ENCODE data around the gene ZNF526.

ZNF526 gene

GRCh38 chr19:42219812-42220750 is at the start of gene ZNF526:
Gene ZNF526 (plus strand): TSS chr19:42220312. CDS start chr19:42224404, 4,092 bp downstream.
- Histone ChIP-seq H3K4me3 (ENCODE audit: low read length in 2 of 2) (peak within 1 kb of the TSS; percentile 94 to 95), H3K9me3 (ENCODE audit: control insufficient read depth in 2 of 2, low read length in 2 of 2) (no peaks in the 10 kb centered on the region), H3K27me3 (ENCODE audit: control insufficient read depth in 1 of 2, insufficient read depth in 2 of 2, low read length in 2 of 2) (no peaks in the 10 kb centered on the region), H3K36me3 (ENCODE audit: control insufficient read depth in 2 of 2, insufficient read depth in 2 of 2, low read length in 2 of 2) (peaks cover 7 to 15% of the 10 kb centered on the region in 2 donors), H3K9ac (ENCODE audit: low read length in 2 of 2) (peak within 1 kb of the TSS; percentile 76 to 87), H3K27ac (ENCODE audit: low read length) (peak within 1 kb of the TSS; percentile 79), H3K4me1 (ENCODE audit: control insufficient read depth, insufficient read depth, low read length) (peaks cover 41% of the 10 kb centered on the region)

DNA sequence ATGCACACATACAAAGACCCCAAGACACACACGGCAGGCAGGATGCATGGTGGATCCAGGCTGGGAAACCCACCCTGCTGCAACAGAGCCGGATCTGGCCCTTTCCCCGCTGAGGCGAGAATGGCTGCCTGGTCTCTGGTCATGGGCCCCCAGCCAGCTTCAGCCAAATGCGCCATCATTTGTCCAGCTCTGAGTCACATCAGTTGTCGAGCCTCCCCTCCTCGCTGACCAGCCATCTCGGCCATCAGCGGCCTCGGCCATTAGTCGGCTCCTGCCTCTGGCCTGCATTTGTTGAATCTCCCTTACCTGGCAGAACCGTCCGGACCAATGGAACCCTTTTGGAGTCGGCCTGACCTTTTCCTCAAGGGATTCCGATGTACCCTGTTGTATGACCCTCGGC is 49.4 kb upstream of the ZNF526 start:
- peaks cover 17 to 36% of the 10 kb centered on the region in 2 donors for H3K27me3 ChIP-seq (ENCODE audit: control insufficient read depth in 1 of 2, insufficient read depth in 2 of 2, low read length in 2 of 2)
- peaks cover 3% of the 10 kb centered on the region for H3K4me1 ChIP-seq (ENCODE audit: control insufficient read depth, insufficient read depth, low read length)
- H3K36me3 ChIP-seq (ENCODE audit: control insufficient read depth in 2 of 2, insufficient read depth in 2 of 2, low read length in 2 of 2), result no peaks in the 10 kb centered on the region
- no peak overlapping the region for H3K4me3 ChIP-seq (ENCODE audit: low read length in 2 of 2)
- no peak overlapping the region for H3K27ac ChIP-seq (ENCODE audit: low read length)
- H3K9ac ChIP-seq (ENCODE audit: low read length in 2 of 2), result no peak overlapping the region
- H3K9me3 ChIP-seq (ENCODE audit: control insufficient read depth in 2 of 2, low read length in 2 of 2), result no peaks in the 10 kb centered on the region

DNA sequence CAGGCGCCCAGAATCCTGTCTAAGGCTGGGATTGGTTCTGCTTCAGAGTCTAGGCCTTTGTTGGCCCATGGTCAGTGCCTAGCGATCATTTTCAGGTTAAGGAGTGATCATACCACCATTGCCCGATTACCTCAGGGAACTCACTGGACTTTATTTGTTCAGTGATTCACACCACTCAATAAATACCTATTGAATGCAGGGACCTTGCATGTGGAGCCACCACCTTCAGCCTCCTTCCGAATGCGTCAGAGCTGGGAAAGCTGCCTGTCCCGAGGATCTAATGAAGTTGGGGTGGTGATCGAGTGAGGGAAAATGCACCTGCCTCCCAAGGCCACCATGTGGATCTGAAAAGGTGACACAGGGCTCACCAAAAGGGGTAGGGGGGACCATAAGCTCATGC is 47.9 kb upstream of the ZNF526 start:
- Histone ChIP-seq H3K36me3 (ENCODE audit: control insufficient read depth in 2 of 2, insufficient read depth in 2 of 2, low read length in 2 of 2) (no peaks in the 10 kb centered on the region), H3K4me1 (ENCODE audit: control insufficient read depth, insufficient read depth, low read length) (peaks cover 13% of the 10 kb centered on the region), H3K27me3 (ENCODE audit: control insufficient read depth in 1 of 2, insufficient read depth in 2 of 2, low read length in 2 of 2) (peaks cover 17 to 34% of the 10 kb centered on the region in 2 donors), H3K4me3 (ENCODE audit: low read length in 2 of 2) (no peak overlapping the region), H3K27ac (ENCODE audit: low read length) (no peak overlapping the region), H3K9ac (ENCODE audit: low read length in 2 of 2) (no peak overlapping the region), H3K9me3 (ENCODE audit: control insufficient read depth in 2 of 2, low read length in 2 of 2) (no peaks in the 10 kb centered on the region)

- H3K27me3 ChIP-seq (ENCODE audit: control insufficient read depth in 1 of 2, insufficient read depth in 2 of 2, low read length in 2 of 2), result peaks cover 27 to 40% of the 10 kb centered on the region in 2 donors
Measured at GRCh38 chr19:42173695-42174094, 46.4 kb upstream of the ZNF526 start.

GRCh38 chr19:42174188-42174587 is 45.9 kb upstream of the ZNF526 start:
- Histone ChIP-seq H3K9me3 (ENCODE audit: control insufficient read depth in 2 of 2, low read length in 2 of 2) (no peaks in the 10 kb centered on the region), H3K4me3 (ENCODE audit: low read length in 2 of 2) (no peak overlapping the region), H3K4me1 (ENCODE audit: control insufficient read depth, insufficient read depth, low read length) (peaks cover 16% of the 10 kb centered on the region), H3K36me3 (ENCODE audit: control insufficient read depth in 2 of 2, insufficient read depth in 2 of 2, low read length in 2 of 2) (no peaks in the 10 kb centered on the region), H3K27ac (ENCODE audit: low read length) (no peak overlapping the region), H3K9ac (ENCODE audit: low read length in 2 of 2) (no peak overlapping the region), H3K27me3 (ENCODE audit: control insufficient read depth in 1 of 2, insufficient read depth in 2 of 2, low read length in 2 of 2) (peaks cover 32 to 42% of the 10 kb centered on the region in 2 donors)

More at GRCh38 chr19:42173695-42174094, 46.4 kb upstream of the ZNF526 start:
- Histone ChIP-seq H3K4me3 (ENCODE audit: low read length in 2 of 2) (no peak overlapping the region), H3K27ac (ENCODE audit: low read length) (no peak overlapping the region), H3K4me1 (ENCODE audit: control insufficient read depth, insufficient read depth, low read length) (peaks cover 16% of the 10 kb centered on the region), H3K36me3 (ENCODE audit: control insufficient read depth in 2 of 2, insufficient read depth in 2 of 2, low read length in 2 of 2) (no peaks in the 10 kb centered on the region), H3K9me3 (ENCODE audit: control insufficient read depth in 2 of 2, low read length in 2 of 2) (no peaks in the 10 kb centered on the region), H3K9ac (ENCODE audit: low read length in 2 of 2) (no peak overlapping the region)

DNA sequence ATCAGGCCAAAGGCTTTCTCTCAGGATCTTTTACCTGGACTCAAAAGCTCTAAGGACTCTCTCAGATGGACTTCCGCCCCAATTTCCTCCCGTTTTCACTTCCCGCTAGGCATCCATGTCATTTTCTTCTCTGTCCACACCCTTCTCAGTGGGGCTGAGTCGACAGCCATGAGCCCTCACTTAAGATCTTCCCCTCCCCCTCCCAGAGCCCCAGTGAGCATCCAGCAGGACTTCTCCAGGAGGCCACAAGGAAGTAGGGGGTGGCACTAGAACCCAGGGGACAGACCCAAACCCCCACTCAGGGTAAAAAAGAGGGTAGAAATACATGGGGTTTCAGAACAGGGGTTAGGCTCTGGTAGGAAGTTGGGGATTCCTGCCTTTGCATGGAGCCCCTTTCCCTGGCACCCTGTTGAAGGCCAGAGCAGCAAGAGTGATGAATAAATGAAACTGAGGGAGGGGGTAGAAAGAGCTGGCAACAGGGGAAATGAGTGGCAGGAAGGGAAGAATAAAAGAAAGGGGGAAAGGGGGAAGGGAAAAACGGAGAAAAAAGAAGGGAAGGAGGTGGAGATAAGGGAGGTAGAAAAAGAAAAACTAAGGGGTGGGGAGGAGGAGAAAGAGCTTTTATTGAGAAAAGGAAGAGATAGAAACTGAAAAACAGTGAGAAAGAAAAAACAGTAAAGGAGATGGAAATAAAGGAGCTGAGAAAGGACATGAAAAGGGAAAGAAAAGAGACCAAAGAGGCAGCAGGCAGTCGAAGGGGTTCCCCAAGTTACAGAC is 45.0 kb upstream of the ZNF526 start:
- no peak overlapping the region for H3K4me3 ChIP-seq (ENCODE audit: low read length in 2 of 2)
- H3K36me3 ChIP-seq (ENCODE audit: control insufficient read depth in 2 of 2, insufficient read depth in 2 of 2, low read length in 2 of 2), result no peaks in the 10 kb centered on the region
- no peaks in the 10 kb centered on the region for H3K9me3 ChIP-seq (ENCODE audit: control insufficient read depth in 2 of 2, low read length in 2 of 2)
- H3K27ac ChIP-seq (ENCODE audit: low read length), result no peak overlapping the region
- H3K9ac ChIP-seq (ENCODE audit: low read length in 2 of 2), result no peak overlapping the region
- peaks cover 16% of the 10 kb centered on the region for H3K4me1 ChIP-seq (ENCODE audit: control insufficient read depth, insufficient read depth, low read length)
- peaks cover 41 to 48% of the 10 kb centered on the region in 2 donors for H3K27me3 ChIP-seq (ENCODE audit: control insufficient read depth in 1 of 2, insufficient read depth in 2 of 2, low read length in 2 of 2)

DNA sequence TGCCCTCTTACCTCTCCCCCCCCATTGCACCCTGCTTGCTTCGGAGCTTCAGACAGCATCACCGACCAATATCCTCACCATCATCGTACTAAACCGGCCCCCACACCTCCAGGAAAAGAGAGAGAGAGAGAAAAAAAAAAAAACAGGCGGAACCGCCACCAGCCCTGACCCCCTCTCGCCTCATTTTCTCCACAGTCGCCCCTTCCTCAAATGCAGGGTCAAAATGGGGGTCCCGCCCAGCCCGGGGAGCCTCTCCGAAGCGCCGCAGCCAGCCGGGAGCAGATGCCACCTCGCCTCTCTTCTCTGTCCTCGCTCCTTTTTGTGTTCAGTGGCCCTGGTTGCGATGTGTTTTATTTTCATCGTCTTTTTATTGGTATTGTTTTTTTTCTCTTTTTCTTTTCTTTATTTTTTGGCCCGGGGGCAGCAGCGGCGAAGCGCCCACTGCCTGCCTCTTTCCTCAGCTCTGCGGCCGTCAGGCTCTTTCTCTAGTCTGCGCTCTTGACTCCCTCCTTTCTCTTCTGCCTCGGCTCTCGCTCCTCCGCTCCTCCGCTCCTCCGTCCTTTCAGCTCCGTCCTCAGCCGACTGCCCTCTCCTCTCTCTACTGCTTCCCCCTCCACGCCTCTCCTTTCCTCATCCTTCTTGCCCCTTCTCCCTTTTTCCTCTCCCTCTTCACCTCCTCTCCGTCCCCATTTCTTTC is 44.0 kb upstream of the ZNF526 start:
- Histone ChIP-seq H3K27ac (ENCODE audit: low read length) (no peak overlapping the region), H3K27me3 (ENCODE audit: control insufficient read depth in 1 of 2, insufficient read depth in 2 of 2, low read length in 2 of 2) (peaks cover 41 to 57% of the 10 kb centered on the region in 2 donors), H3K4me1 (ENCODE audit: control insufficient read depth, insufficient read depth, low read length) (peaks cover 16% of the 10 kb centered on the region), H3K9me3 (ENCODE audit: control insufficient read depth in 2 of 2, low read length in 2 of 2) (no peaks in the 10 kb centered on the region), H3K4me3 (ENCODE audit: low read length in 2 of 2) (peak overlapping the region; percentile 63 to 70), H3K36me3 (ENCODE audit: control insufficient read depth in 2 of 2, insufficient read depth in 2 of 2, low read length in 2 of 2) (no peaks in the 10 kb centered on the region), H3K9ac (ENCODE audit: low read length in 2 of 2) (peak overlapping the region in 1 of 2 donors; percentile 47)

DNA sequence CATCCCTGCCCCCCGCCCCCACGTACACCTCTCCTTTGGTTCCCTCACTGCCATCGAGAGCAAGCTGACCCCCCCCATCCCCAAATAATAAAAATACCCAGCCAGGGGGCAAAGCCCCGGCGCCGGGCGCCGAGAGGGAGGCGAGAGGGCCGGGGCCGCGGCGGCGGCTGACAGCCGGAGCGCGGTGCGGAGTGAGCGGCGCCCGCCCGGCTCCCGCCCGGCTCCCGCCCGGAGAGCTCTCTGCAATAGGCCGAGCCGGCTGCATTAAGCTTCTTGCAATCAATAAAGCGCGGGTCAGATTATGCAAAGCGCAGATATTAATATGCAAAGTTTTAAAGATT is 43.5 kb upstream of the ZNF526 start:
- Histone ChIP-seq H3K9ac (ENCODE audit: low read length in 2 of 2) (peak overlapping the region in 1 of 2 donors; percentile 47), H3K4me3 (ENCODE audit: low read length in 2 of 2) (peak overlapping the region; percentile 63 to 70), H3K27me3 (ENCODE audit: control insufficient read depth in 1 of 2, insufficient read depth in 2 of 2, low read length in 2 of 2) (peaks cover 42 to 59% of the 10 kb centered on the region in 2 donors), H3K27ac (ENCODE audit: low read length) (no peak overlapping the region), H3K4me1 (ENCODE audit: control insufficient read depth, insufficient read depth, low read length) (peaks cover 16% of the 10 kb centered on the region), H3K36me3 (ENCODE audit: control insufficient read depth in 2 of 2, insufficient read depth in 2 of 2, low read length in 2 of 2) (no peaks in the 10 kb centered on the region), H3K9me3 (ENCODE audit: control insufficient read depth in 2 of 2, low read length in 2 of 2) (no peaks in the 10 kb centered on the region)

- Histone ChIP-seq H3K4me3 (ENCODE audit: low read length in 2 of 2) (peak overlapping the region; percentile 43 to 70), H3K27ac (ENCODE audit: low read length) (no peak overlapping the region), H3K9me3 (ENCODE audit: control insufficient read depth in 2 of 2, low read length in 2 of 2) (no peaks in the 10 kb centered on the region), H3K4me1 (ENCODE audit: control insufficient read depth, insufficient read depth, low read length) (peaks cover 16% of the 10 kb centered on the region), H3K27me3 (ENCODE audit: control insufficient read depth in 1 of 2, insufficient read depth in 2 of 2, low read length in 2 of 2) (peaks cover 42 to 57% of the 10 kb centered on the region in 2 donors), H3K9ac (ENCODE audit: low read length in 2 of 2) (peak overlapping the region in 1 of 2 donors; percentile 19), H3K36me3 (ENCODE audit: control insufficient read depth in 2 of 2, insufficient read depth in 2 of 2, low read length in 2 of 2) (no peaks in the 10 kb centered on the region)
Measured at GRCh38 chr19:42176990-42177685, 43.0 kb upstream of the ZNF526 start.

GRCh38 chr19:42177686-42178019 is 42.5 kb upstream of the ZNF526 start:
- Histone ChIP-seq H3K27ac (ENCODE audit: low read length) (no peak overlapping the region), H3K4me1 (ENCODE audit: control insufficient read depth, insufficient read depth, low read length) (peaks cover 16% of the 10 kb centered on the region), H3K9me3 (ENCODE audit: control insufficient read depth in 2 of 2, low read length in 2 of 2) (no peaks in the 10 kb centered on the region), H3K4me3 (ENCODE audit: low read length in 2 of 2) (peak overlapping the region in 1 of 2 donors; percentile 59), H3K9ac (ENCODE audit: low read length in 2 of 2) (peak overlapping the region in 1 of 2 donors; percentile 19), H3K36me3 (ENCODE audit: control insufficient read depth in 2 of 2, insufficient read depth in 2 of 2, low read length in 2 of 2) (no peaks in the 10 kb centered on the region), H3K27me3 (ENCODE audit: control insufficient read depth in 1 of 2, insufficient read depth in 2 of 2, low read length in 2 of 2) (peaks cover 45 to 53% of the 10 kb centered on the region in 2 donors)

All from stomach smooth muscle (tissue), 2 donors.